Choroid plexus epithelial cell (primary cell): Measurements from ENCODE around the gene MID2.
A peak's percentile ranks its signal among the peaks of the same experiment; 100 is the strongest.
"Not testable (repeated sequence)": the region's sequence is repeated elsewhere in the genome, so short reads cannot be mapped to it uniquely, and the experiment has no call there.

Experiments
- DNase-seq: peaks from one replicate; pipeline ENCODE4 v3.0.0-alpha.2; 2010; ENCODE audit warnings: low read depth
- H3K4me3 ChIP-seq: 2 replicates; pipeline ENCODE4 v1.5.1; 2011; ENCODE audit warnings: low read depth, mild to moderate bottlenecking, control low read depth, low read length, moderate library complexity
- TF ChIP-seq, protein P1 (sequence below): conservative IDR thresholded peaks from 2 replicates; pipeline ENCODE4 v1.5.1; 2011; ENCODE audit warnings: low read depth, mild to moderate bottlenecking, control low read depth, inconsistent platforms, low read length, moderate library complexity

MID2 gene

DNA sequence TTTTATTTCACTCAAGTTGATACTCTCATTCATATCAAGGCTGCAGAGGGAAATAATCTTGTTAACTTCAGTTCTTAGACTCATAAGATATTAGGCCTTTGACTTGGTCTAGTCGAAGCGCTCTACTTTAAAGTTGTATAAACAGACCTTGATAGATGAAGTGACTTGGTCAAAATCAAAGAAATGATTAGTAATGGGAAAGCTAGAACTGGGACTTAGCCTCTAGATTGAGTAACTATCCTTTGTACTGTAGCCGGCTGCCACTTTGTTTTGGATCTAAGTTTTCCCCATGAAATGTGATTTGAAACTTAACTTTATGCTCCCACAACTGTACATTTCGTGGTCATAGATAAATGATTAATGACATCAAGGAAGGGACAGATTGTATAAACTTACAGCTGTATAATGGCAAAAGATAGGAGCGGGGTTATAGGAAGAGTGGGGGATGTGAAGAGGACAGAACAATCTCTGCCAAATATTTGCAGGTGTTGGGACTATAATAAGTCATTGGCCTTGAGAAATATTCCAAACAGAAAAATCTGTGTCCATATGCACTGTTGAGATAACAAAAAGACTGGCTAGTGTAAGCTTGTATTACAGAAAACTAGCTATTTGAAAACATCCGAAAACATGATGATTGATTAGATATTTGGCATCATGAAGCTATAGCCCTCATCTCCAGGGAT, 17.2 kb downstream of the MID2 start:
- TF ChIP-seq, protein P1, sequence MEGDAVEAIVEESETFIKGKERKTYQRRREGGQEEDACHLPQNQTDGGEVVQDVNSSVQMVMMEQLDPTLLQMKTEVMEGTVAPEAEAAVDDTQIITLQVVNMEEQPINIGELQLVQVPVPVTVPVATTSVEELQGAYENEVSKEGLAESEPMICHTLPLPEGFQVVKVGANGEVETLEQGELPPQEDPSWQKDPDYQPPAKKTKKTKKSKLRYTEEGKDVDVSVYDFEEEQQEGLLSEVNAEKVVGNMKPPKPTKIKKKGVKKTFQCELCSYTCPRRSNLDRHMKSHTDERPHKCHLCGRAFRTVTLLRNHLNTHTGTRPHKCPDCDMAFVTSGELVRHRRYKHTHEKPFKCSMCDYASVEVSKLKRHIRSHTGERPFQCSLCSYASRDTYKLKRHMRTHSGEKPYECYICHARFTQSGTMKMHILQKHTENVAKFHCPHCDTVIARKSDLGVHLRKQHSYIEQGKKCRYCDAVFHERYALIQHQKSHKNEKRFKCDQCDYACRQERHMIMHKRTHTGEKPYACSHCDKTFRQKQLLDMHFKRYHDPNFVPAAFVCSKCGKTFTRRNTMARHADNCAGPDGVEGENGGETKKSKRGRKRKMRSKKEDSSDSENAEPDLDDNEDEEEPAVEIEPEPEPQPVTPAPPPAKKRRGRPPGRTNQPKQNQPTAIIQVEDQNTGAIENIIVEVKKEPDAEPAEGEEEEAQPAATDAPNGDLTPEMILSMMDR, result no peak
- H3K4me3 ChIP-seq, result no peak overlapping the region
- no peak for DNase-seq

DNA sequence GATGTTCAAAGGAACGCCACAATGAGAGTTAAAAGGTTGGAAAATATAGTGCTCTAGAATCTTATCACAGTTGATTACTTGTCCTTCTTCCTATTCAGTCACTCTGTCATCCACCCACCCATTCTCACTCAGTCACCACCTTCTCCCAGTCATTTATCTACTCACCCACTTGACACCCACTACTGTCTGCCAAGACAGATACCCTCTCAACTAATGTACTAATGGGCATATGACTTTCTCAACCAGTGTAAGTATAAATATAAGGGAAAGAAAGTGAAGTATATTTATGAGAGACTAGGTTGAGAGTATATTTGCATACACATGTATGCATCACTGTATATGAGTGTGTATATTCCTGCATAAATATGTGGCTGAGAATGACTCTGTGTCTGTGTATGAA, 20.0 kb downstream of the MID2 start:
- no peak overlapping the region for H3K4me3 ChIP-seq
- TF ChIP-seq, protein P1, result no peak
- DNase-seq, result no peak

DNA sequence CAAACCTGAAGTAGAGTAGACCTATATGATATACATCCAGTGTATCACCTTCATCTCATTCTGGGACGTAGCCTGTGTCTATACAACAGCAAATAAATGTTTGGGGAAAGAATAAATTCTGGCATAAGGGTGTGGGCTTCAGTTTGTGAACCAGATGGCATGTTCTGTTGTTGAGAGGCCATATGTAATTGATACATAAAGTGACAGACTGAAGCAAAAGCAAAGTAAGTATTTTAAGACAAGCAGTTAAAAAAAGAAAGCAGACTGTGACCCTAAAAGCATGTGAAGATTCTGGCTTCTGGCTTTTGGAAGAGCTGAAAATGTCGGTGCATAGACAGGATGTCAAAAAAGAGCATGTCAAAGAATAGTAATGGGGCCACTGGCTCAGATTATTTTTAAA, 22.9 kb downstream of the MID2 start:
- no peak overlapping the region for H3K4me3 ChIP-seq

DNA sequence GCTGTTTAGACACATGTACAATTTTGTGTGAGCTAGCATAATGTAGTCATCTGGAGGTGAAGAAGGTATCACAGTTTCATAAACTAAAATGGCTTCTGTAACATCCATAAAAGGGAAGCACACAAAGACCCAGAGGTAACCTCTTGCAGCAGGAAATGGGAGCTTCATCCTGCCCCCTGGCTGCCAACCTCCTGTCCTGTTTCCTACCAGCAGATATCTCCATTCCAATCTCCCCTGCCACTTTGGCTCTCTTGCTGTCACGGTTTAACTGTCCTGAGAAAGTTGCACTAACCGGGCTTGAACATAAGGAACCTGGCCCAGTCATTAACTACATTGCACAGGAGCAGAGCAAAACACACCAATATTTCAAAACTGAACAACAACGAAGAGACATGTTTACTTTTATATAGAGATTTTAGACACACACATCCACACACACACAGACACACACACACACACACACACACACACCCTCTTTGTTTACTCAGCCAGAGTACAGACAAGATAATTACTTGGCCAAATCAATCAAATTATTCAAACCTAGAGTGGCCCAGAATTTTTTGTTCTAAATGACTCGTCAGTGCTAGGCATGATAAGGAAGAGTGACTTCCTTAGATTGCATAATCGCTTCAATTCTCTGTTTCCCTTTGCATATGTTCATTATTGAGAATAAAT, 24.2 kb downstream of the MID2 start:
- TF ChIP-seq, protein P1, result peak; percentile 35
- DNase-seq, result peak; percentile 17
- no peak overlapping the region for H3K4me3 ChIP-seq

More for the DNA sequence above, 22.9 kb downstream of the MID2 start:
- no peak for DNase-seq
- TF ChIP-seq, protein P1, result no peak

DNA sequence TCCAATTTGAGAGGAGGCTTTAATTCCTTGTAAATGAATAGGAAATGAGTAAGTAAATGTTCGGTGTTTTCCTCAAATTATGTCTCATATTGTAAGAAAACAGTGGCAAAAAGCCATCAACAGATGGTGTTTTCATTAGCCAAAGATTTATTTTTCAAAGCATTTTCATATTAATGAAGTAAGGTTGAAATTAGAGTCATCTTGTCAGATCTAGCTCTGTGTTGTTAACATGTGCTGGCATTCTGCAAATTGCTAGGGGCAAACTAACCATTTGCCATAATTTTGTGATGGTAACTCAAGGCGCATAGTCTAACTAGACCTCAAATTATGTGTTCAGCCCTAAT, 24.7 kb downstream of the MID2 start:
- no peak overlapping the region for H3K4me3 ChIP-seq
- TF ChIP-seq, protein P1, result no peak
- no peak for DNase-seq

DNA sequence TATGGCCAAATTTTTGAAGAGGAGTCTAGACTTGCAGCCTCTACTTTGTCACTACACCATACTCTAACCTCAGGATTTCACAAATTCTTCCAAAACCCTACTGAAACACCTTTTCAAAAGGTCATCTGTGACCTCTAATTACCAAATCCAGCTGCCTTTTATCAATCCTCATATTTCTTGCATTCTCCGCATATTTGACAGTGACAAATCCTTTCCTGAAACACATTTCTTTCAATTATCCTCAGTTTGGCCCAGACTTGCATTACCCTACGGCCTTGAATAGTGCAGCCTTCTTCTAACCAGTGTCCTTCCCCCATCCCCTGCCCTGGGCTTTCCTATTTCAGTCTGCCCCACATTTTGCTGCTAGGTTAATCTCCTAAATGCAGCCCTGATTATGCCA, 25.5 kb downstream of the MID2 start:
- no peak overlapping the region for H3K4me3 ChIP-seq
- TF ChIP-seq, protein P1, result no peak
- peak; percentile 49 for DNase-seq

DNA sequence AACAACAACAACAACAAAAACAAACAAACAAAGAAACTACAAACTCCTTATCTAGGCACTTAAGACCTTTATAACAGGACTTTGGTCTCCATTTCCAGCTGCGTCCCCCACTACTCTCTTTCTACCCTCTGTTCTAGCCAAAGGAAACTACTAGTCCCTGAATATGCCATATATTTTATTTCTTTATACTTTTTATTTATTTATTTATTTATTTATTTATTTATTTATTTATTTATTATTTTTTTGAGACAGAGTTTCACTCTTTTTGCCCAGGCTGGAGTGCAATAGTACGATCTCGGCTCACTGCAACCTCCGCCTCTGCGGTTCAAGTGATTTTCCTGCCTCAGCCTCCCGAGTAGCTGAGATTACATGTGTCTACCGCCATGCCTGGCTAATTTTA, 26.0 kb downstream of the MID2 start:
- not testable (repeated sequence) for DNase-seq, H3K4me3 ChIP-seq
